KBM-7 (cell line): ENCODE measurements around the gene CYP8B1.
A peak's percentile ranks its signal among the peaks of the same experiment; 100 is the strongest.
"Not testable (repeated sequence)": the region's sequence is repeated elsewhere in the genome, so short reads cannot be mapped to it uniquely, and the experiment has no call there.

ENCODE experiments used
- DNase-seq: peaks from one replicate; pipeline ENCODE4 v3.0.0-alpha.2; 2015
- in situ Hi-C: fragments of 300-500 bp; cut with MboI; formaldehyde crosslinking; loops from 2 replicates; pipeline ENCODE4 v1.14.3; 2020; ENCODE audit warnings: low sequenced_read_pairs, low pct_unique_long_range_greater_than_20kb, mixed read lengths

The CYP8B1 gene

GRCh38 chr3:42887084-42887483 lies 11.4 kb upstream of the CYP8B1 start:
- no peak for DNase-seq
- in situ Hi-C loops, result no loop called here

GRCh38 chr3:42886294-42886822 lies 10.7 kb upstream of the CYP8B1 start:
- in situ Hi-C loops, result no loop called here
- DNase-seq, result no peak

DNA sequence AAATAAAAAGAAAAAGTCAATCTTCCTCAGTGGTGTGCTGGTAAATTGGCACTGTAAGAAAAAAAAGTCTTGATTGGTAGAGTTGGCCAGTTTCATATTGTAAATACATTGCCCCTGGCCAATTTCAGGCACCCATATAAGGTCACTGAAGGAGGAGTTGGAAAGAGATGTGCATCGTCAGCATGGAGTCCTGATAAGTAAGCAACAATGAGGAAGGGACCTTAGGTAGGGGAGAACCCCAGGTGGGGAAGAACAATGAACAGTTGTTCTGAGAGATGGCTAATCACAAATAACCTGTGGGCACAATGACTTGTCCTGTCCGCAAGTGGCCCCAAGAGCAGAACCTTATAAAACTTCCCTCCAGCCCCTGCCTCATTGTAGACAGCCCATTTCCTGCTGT lies 8.6 kb upstream of the CYP8B1 start:
- DNase-seq, result no peak
- in situ Hi-C loops, result no loop called here

DNA sequence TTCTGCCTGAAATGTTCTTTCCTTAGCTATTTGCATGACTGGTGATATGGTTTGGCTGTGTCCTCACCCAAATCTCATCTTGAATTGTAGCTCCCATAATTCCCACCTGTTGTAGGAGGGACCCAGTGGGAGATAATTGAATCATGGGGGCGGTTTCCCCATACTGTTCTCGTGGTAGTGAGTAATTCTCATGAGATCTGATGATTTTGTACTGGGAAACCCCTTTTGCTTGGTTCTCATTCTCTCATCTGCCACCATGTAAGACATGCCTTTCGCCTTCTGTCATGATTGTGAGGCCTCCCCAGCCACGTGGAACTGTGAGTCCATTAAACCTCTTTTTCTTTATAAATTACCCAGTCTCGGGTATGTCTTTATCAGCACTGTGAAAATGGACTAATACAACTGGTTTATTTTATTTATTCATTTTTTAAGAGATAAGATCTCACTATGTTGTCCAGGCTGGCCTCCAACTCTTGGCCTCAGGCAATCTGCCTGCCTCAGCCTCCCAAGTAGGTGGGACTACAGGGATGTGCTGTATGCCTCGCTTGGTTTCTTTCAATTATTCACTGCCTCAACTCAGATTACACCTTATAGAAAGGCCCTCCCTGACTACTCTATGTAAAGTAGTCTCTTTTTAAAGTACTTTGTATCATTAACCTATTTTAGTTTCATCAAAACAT lies 7.7 kb upstream of the CYP8B1 start:
- DNase-seq, in situ Hi-C loops: not testable (repeated sequence)

DNA sequence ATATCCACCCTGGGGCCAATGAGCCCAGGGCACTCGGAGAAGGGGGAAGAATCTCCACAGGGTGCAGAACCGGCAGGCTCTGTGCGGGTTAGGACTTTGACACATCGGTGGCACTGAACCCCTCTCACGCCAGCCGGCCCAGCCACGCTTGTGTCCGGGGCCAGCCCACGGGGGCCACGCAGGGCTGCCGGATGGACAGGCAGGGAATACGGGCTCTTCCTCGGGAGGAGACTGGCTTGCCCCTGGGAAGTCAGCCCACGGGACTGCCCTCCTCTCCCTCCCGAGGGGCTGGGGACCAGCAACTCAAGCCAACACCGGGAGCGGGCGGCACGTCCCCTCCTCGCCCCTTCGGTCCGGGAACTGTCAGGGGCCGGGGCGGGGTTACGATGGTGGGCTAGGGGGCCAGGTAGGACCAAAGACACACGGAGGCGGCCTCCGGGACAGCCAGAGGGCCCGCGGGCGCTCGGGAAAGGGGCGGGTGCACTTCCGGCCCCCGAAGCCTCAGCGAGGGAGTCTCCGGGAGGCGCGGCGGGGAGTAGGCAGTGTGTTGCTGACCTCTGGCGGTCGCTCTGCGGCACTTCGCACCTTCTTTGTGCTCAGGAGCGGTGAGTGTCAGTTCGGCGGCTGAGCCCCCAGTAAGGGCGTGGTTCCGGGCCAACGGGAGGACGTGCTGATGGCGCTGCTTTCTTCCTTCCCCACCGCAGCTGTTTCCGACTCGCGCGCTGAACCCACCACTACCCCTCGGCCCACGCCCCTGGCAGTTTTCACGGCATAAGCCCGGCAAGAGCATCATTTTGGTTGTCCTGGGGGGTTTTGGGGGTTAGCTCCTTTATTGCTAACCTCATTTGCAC lies 5.1 kb upstream of the CYP8B1 start:
- in situ Hi-C loops, result no loop called here
- peak; percentile 89 for DNase-seq

- DNase-seq, result no peak
- in situ Hi-C loops, result no loop called here
These were observed 4.5 kb upstream of the CYP8B1 start for GRCh38 chr3:42880183-42880582.

DNA sequence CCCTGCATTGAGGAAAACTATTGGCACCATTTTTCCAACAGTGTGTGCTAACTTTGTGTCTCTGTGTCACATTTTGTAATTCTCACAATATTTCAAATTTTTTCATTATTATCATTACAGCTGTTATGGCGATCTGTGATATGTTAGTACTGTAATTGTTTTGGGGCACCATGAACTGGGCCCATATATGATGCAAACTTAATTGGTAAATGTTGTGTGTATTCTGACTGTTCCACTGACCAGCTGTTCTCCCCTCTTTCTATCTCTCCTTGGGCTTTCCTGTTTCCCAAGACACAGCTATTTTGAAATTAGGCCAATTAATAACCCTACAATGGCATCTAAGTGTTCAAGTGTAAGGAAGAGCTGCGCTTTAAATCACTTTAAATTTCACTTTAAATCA lies 2.2 kb upstream of the CYP8B1 start:
- in situ Hi-C loops, result no loop called here
- no peak for DNase-seq

- DNase-seq, result no peak
- in situ Hi-C loops, result no loop called here
These were observed 1.5 kb upstream of the CYP8B1 start for GRCh38 chr3:42876940-42877720.

- DNase-seq, result no peak
- in situ Hi-C loops, result no loop called here
These were observed 722 bp upstream of the CYP8B1 start for GRCh38 chr3:42876401-42876800.

GRCh38 chr3:42874749-42875148 lies 930 bp downstream of the CYP8B1 start:
- in situ Hi-C loops, result no loop called here

DNA sequence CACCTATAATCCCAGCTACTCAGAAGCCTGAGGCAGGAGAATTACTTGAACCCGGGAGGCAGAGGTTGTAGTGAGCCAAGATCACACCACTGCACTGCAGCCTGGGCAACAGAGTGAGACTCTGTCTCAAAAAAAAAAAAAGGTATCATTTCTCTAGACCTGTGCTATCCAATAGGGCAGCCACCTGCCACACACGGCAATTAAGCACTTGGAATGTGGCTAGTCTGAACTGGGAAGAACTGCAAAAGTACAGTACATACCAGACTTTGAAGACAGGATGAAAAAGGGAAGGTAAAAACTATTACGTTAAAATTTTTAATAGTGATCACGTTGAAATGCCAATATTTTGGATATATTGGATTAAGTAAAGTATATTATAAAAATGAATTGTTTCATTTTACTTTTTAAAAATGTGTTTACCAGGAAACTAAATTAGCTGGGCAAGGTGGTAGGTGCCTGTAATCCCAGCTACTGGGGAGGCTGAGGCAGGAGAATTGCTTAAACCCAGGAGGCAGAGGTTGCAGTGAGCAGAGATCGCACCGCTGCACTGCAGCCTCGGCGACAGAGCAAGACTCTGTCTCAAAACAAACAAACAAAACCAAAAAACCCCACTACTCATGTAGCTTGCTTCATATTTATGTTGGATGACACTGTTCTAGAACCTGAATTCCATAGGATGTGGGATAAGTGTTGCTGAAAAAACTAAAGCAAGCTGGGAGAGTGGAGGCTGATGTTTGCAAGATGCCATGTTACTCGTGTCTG lies 2.3 kb downstream of the CYP8B1 start:
- in situ Hi-C loops, result no loop called here

More at GRCh38 chr3:42874749-42875148, 930 bp downstream of the CYP8B1 start:
- DNase-seq, result no peak

DNA sequence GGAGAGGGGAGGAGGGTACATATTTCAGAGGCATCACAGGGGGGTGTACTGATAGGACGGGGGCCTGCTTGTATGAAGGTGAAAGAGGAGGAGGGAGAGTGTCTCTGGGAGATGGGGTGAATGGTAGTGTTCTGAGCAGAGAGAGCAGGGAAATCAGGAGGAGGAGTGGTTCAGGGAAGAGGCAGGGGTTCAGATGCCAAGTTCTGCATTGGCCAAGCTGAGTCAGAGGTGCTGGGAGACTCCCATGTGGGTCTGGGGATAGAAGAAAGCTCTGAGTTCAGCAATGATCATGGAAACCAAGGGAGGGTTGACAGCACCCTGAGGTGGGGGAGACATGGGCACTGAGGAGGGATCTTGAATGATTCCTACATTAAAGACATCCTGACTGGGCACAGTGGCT lies 3.0 kb downstream of the CYP8B1 start:
- DNase-seq, result no peak
- in situ Hi-C loops, result no loop called here

More for the DNA sequence above, 2.3 kb downstream of the CYP8B1 start:
- DNase-seq, result no peak

DNA sequence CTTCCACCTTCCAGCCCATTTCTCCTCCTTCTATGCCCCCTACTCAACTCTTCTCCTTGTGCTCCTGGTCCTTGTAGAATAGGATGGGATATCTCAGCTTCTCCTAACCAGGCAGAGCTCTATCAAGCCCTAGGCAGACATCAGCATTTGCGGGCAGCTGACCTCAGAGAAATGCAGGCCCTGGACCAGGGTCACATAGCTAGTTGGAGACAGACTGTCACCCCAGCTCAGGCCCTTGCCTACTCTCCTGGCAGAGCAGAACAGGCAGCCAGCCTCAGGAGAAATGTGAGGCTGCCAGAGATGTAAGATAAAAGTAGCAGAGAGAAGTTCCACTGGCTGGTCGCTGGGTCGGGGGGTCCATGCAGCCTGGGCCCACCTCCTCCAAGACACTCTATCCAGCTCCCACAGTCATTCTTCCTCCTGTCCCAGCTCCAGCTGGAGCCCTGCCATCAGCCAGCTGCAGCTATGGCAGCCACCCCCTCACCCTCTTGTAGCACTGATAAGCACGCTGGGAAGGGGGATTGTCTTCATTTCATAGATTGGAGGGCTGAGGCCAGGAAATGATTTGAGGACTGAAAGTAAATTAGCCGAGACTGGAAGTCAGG lies 4.0 kb downstream of the CYP8B1 start:
- in situ Hi-C loops, result no loop called here

DNA sequence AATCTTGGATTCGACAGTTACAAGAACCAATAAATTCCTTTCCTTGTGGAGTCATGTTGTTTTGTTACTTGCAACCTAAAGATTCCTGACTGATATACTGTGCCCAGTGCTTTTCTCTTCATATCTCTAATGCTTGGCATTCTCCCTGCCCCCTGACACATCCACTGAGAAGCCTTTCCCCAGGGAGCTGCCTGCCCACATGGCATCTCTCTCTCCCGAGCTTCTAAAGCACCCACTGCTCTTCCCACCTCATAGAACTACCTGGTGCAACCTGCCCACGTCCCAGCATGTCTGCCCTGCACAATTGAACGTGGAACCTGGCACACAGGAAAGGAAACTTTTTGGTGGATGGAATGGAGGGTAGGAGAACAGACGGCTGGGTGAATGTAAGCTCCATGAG lies 6.8 kb downstream of the CYP8B1 start:
- in situ Hi-C loops, result no loop called here
- DNase-seq, result no peak

More for the DNA sequence above, 4.0 kb downstream of the CYP8B1 start:
- no peak for DNase-seq

DNA sequence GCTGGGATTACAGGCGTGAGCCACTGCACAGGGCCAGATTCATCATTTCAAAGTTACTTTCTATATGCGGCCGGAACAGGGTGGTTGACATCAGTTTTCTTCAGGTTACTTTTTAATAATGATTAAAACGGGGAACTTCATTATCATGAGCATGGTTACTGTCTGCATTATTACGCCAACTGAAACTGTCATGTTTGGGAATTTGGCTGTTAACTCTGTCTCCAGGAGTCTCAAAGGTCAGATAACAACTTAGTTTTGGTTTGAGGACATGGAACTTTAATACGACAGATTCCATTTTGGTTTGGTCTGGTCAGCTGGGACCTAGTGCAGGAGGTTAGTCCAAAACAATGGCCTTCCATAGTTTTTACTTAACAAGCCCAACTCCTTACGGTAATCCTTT lies 8.5 kb downstream of the CYP8B1 start:
- DNase-seq, result no peak
- in situ Hi-C loops, result no loop called here

- in situ Hi-C loops, result no loop called here
- DNase-seq, result no peak
These were observed 10.4 kb downstream of the CYP8B1 start for GRCh38 chr3:42865256-42865655.

DNA sequence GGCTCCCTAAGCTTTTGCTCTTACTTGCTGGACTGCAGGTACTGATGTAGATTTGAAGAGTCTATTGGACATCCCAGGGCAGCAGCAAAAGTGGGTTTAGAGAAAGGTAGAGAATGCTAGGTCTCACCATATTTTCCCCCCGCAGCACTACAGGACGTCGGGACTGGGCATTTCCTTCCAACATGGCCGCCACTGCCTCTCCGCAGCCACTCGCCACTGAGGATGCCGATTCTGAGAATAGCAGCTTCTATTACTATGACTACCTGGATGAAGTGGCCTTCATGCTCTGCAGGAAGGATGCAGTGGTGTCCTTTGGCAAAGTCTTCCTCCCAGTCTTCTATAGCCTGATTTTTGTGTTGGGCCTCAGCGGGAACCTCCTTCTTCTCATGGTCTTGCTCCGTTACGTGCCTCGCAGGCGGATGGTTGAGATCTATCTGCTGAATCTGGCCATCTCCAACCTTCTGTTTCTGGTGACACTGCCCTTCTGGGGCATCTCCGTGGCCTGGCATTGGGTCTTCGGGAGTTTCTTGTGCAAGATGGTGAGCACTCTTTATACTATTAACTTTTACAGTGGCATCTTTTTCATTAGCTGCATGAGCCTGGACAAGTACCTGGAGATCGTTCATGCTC lies 11.2 kb downstream of the CYP8B1 start:
- DNase-seq, result no peak
- in situ Hi-C loops, result no loop called here

DNA sequence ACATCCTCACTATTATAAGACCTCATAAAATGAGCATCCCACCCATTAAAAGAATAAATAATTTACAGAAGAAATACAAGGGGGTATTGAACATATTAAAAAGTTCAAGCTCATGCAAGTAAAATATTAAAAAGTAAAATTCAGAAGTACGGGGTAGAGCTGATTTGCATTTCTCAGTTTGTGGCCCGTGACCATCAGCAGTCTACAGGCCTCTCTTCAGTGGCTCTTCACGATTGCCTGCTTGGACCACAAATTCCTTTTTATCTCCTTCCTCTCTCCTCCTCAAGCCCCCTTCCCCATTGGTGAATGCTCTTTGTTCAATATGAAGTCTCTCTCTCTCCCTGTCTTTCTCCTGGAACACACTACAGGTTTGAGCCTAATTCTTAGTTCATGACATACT lies 19.1 kb downstream of the CYP8B1 start:
- in situ Hi-C loops, result no loop called here
- DNase-seq, result no peak
